MG63 (cell line): Measurements from ENCODE around the gene MAPKAPK2. TPM values are rescaled to one million over a fixed set of nuclear protein-coding genes. Genes with fewer than 3 reads are reported as not detected.
A peak's percentile ranks its signal among the peaks of the same experiment; 100 is the strongest.
"Not testable (repeated sequence)": the region's sequence is repeated elsewhere in the genome, so short reads cannot be mapped to it uniquely, and the experiment has no call there.

Experiments
- DNase-seq: peaks from one replicate; pipeline ENCODE4 v3.0.0-alpha.2; 2020
- H3K27me3 ChIP-seq: fragments of 250-450 bp; sonication (Bioruptor Pico); 2 replicates; pipeline ENCODE4 v1.5.1; 2020; ENCODE audit warnings: mild to moderate bottlenecking, moderate library complexity
- H3K36me3 ChIP-seq: fragments of 250-450 bp; sonication (Bioruptor Pico); 2 replicates; pipeline ENCODE4 v1.5.1; 2020; ENCODE audit warnings: mild to moderate bottlenecking, moderate library complexity
- H3K4me3 ChIP-seq: fragments of 250-450 bp; sonication (Bioruptor Pico); 2 replicates; pipeline ENCODE4 v1.5.1; 2020; ENCODE audit warnings: mild to moderate bottlenecking, moderate library complexity
- H3K9me3 ChIP-seq: fragments of 250-450 bp; sonication (Bioruptor Pico); 2 replicates; pipeline ENCODE4 v1.5.1; 2020; ENCODE audit warnings: mild to moderate bottlenecking, moderate library complexity
- total RNA-seq: library from RNA; depleted of rRNA; stranded (reverse); fragments of >200 nt; shearing (Covaris generic); gene quantifications from 2 replicates; pipeline ENCODE4 v1.2.3, GENCODE V29; 2014; ENCODE audit warnings: low replicate concordance

Gene MAPKAPK2
- total RNA-seq, 1 experiment from 2014 or later: 32.3 TPM

- no peak for DNase-seq
- no peaks in the 10 kb centered on the region for H3K36me3 ChIP-seq
- peaks cover 4% of the 10 kb centered on the region for H3K9me3 ChIP-seq
- no peak overlapping the region for H3K4me3 ChIP-seq
- peaks cover 2% of the 10 kb centered on the region; the same call in 1 of the 2 replicates for H3K27me3 ChIP-seq
These were observed 73.0 kb downstream of the MAPKAPK2 start for GRCh38 chr1:206757524-206758266.

DNA sequence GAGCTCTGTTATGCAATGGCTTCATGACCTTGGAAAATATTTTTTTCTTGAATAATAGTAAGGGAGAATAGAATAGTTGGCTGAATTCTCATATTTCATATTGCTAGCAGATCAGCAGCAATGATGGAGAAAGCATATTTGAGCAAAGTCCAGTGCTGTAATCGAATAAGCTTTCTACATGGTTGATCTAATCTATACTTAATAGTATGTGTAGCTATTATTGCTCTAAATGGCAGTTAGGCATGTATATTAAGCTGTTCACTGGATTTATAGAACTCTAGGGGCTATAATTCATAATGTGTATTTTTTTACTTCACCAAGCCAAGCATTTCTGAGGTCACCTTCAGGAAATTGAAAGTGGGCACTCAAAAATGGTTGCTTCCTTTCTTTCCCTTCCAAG, 75.9 kb downstream of the MAPKAPK2 start:
- Histone ChIP-seq H3K36me3 (no peaks in the 10 kb centered on the region), H3K4me3 (no peak overlapping the region), H3K9me3 (no peaks in the 10 kb centered on the region), H3K27me3 (peaks cover 2% of the 10 kb centered on the region; the same call in 1 of the 2 replicates)
- DNase-seq: no peak

DNA sequence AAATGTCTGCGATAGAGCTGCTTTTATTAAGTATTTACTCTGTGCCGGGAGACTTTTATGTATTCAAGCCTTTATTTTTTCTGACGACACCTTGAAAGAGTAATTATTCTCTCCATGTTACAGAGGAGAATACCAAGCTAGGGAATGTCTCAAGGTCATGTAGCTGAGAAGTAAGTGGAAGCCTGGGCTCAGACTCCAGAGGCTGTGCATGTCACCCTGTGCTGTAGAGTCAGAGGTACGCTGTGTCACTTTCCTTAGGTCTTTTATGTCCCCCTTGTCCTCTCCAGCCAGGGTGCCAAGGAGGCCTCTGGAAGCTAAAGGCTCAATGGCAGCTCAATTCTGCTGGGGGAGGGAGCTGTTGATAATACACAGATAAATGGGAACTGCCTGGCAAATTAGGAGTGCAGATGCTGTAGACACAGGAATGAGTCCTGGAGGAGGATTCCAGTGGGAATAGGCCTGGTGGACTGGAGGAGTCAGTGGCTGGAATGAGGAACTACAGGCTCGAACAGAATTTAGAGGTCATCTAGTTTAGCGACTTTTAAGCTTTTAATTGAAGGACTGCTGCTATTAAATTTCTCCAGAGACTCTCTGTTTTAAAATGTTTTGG, 76.6 kb downstream of the MAPKAPK2 start:
- H3K27me3 ChIP-seq: peaks cover 2% of the 10 kb centered on the region; the same call in 1 of the 2 replicates
- no peaks in the 10 kb centered on the region for H3K36me3 ChIP-seq
- DNase-seq: no peak
- H3K4me3 ChIP-seq: no peak overlapping the region
- no peaks in the 10 kb centered on the region for H3K9me3 ChIP-seq

DNA sequence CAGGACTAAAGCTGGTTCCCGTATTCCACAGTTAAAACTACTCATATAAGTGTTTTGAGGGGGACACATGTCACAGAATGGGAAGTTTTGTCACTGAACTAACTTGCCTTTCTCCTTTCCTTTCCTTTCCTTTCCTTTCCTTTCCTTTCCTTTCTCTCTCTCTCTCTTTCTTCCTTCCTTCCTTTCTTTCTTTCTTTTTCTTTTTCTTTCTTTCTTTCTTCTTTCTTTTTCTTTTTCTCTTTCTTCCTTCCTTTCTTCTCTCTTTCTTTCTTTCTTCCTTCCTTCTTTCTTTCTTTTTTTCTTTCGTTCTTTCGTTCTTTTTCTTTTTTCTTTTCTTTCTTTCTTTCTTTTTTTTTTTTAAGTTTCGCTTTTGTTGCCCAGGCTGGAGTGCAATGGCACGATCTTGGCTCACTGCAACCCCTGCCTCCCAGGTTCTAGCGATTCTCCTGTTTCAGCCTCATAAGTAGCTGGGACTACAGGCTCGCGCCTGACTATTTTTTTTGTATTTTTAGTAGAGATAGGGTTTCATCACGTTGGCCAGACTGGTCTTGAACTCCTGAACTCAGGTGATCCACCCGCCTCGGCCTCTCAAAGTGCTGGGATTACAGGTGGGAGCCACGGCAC, 78.1 kb downstream of the MAPKAPK2 start:
- DNase-seq, H3K36me3 ChIP-seq, H3K27me3 ChIP-seq, H3K4me3 ChIP-seq, H3K9me3 ChIP-seq: not testable (repeated sequence)

DNA sequence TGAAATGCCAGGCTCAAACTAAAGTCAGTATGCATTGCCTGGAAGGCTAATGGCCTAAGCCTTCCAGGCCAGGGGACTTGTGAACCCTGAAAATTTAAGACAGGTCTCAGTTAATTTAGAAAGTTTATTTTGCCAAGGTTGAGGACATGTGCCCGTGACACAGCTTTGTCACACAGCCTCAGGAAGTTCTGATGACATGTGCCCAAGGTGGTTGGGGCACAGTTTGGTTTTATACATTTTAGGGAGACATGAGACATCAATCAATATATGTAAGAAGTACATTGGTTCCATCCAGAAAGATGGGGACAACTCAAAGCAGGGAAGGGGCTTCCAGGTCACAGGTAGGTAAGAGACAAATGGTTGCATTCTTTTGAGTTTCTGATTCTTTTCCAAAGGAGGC, 81.1 kb downstream of the MAPKAPK2 start:
- not testable (repeated sequence) for H3K27me3 ChIP-seq, H3K9me3 ChIP-seq, H3K4me3 ChIP-seq, H3K36me3 ChIP-seq, DNase-seq

- peak; percentile 63 for DNase-seq
- no peaks in the 10 kb centered on the region for H3K9me3 ChIP-seq
- H3K36me3 ChIP-seq: no peaks in the 10 kb centered on the region
- no peak overlapping the region for H3K4me3 ChIP-seq
- H3K27me3 ChIP-seq: no peaks in the 10 kb centered on the region; the same call in 1 of the 2 replicates
These were observed 81.6 kb downstream of the MAPKAPK2 start for GRCh38 chr1:206766251-206766856.

- Histone ChIP-seq H3K4me3 (no peak overlapping the region), H3K27me3 (peaks cover 3% of the 10 kb centered on the region), H3K9me3 (no peaks in the 10 kb centered on the region), H3K36me3 (no peaks in the 10 kb centered on the region)
- no peak for DNase-seq
These were observed 84.0 kb downstream of the MAPKAPK2 start for GRCh38 chr1:206768472-206769303.

- H3K36me3 ChIP-seq: no peaks in the 10 kb centered on the region
These were observed 84.6 kb downstream of the MAPKAPK2 start for GRCh38 chr1:206769304-206769731.

GRCh38 chr1:206770531-206771337, 86.0 kb downstream of the MAPKAPK2 start, which contains the start of gene IL19:
TSS of gene IL19 (plus strand) at chr1:206770773. CDS start at chr1:206836663, 65,890 bp downstream.
- peaks cover 3% of the 10 kb centered on the region for H3K27me3 ChIP-seq
- no peaks in the 10 kb centered on the region for H3K9me3 ChIP-seq
- H3K36me3 ChIP-seq: no peaks in the 10 kb centered on the region
- no peak for DNase-seq
- H3K4me3 ChIP-seq: no peak within 1 kb of the TSS

More at GRCh38 chr1:206769304-206769731, 84.6 kb downstream of the MAPKAPK2 start:
- H3K4me3 ChIP-seq: no peak overlapping the region
- no peaks in the 10 kb centered on the region for H3K9me3 ChIP-seq
- peaks cover 3% of the 10 kb centered on the region for H3K27me3 ChIP-seq
- no peak for DNase-seq

DNA sequence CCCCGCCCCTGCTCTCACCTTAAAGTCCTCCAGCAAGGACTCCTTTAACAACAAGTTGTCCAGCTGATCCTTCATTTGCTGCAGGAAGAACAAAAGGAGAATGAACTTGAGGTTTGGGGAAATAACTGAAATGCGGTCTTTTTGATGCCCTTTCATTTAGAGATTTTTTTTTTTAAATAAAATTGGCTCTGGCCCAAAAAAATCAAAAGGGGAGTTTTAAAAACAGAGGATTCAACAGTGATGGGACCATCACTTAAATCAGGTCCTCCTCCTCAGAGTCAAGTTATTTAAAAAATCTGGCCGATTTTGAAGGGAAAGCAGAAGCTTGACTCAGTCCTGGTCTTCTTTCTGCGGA, 86.6 kb downstream of the MAPKAPK2 start:
- Histone ChIP-seq H3K27me3 (peaks cover 6% of the 10 kb centered on the region), H3K4me3 (no peak overlapping the region), H3K36me3 (no peaks in the 10 kb centered on the region), H3K9me3 (no peaks in the 10 kb centered on the region)
- DNase-seq: no peak

- DNase-seq: no peak
- no peak within 1 kb of the TSS for H3K4me3 ChIP-seq
- peaks cover 6% of the 10 kb centered on the region for H3K27me3 ChIP-seq
- H3K9me3 ChIP-seq: no peaks in the 10 kb centered on the region
- no peaks in the 10 kb centered on the region for H3K36me3 ChIP-seq
These were observed 87.7 kb downstream of the MAPKAPK2 start, which contains the start of gene IL10 for GRCh38 chr1:206772243-206772937. TSS of gene IL10 (minus strand) at chr1:206772494. CDS start at chr1:206772435, 59 bp downstream.

DNA sequence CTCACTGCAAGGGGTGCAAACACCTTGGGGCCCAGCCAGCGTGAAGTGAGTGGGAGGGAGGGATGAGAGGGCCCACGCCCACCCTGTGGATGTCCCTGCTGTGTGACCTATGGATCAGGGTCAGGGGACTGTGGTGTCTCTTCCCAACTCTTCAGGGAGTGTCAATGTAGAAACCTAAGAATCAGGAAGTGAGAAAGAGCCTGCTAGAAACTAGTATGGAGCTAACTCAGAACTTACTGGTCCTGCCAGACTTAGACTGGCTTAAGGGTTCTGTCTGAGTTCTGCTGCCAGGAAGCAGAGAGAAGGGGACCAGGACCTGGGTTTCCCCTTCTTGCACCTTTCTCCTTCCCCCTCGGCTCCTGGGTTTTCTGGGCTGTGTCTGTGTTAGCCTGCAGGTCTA, 89.4 kb downstream of the MAPKAPK2 start:
- H3K9me3 ChIP-seq: no peaks in the 10 kb centered on the region
- H3K4me3 ChIP-seq: no peak overlapping the region
- H3K36me3 ChIP-seq: no peaks in the 10 kb centered on the region
- peaks cover 6% of the 10 kb centered on the region for H3K27me3 ChIP-seq
- DNase-seq: no peak

DNA sequence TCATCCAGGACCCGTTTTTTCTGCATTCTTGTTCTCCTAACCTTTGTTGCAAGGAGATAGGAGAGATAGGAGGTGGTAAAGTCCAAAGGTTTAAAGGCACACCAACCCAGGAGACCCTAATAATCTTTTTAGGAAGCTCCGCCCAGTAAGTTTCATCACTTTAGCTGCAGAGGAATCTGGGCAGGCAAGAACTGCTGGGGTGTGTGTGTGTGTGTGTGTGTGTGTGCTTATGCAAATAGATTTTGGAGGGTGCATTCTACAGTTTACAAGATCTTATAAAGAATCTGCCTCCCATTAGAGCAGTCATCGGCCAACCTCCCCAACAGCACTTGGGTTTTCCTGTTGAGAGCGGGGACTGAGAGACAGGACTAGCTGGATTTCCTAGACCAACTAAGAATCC, 91.5 kb downstream of the MAPKAPK2 start:
- Histone ChIP-seq H3K36me3 (no peaks in the 10 kb centered on the region), H3K27me3 (peaks cover 6% of the 10 kb centered on the region), H3K4me3 (no peak overlapping the region), H3K9me3 (no peaks in the 10 kb centered on the region)
- DNase-seq: no peak

DNA sequence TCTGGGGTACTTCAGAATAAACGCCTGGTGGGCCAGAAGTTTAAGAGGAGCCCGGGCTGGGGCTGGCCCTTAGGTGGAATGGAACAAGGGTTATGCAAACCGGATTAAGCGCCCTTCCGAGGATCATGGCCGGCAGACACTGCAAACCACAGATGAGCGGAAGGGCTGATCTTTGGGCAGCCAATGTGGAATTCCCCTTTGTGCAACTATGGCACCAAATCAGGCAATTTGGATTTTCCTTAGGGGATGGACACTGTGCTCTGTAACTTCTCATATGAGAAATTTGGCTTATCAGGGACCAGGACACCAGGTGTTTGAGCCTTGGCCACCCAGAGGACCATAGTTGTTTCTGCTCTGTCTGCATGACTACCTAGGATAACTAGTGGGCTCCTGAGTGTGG, 93.3 kb downstream of the MAPKAPK2 start:
- Histone ChIP-seq H3K27me3 (peaks cover 2% of the 10 kb centered on the region; the same call in 1 of the 2 replicates), H3K36me3 (no peaks in the 10 kb centered on the region), H3K4me3 (no peak overlapping the region), H3K9me3 (no peaks in the 10 kb centered on the region)
- DNase-seq: no peak

- H3K36me3 ChIP-seq, H3K9me3 ChIP-seq, H3K4me3 ChIP-seq, H3K27me3 ChIP-seq, DNase-seq: not testable (repeated sequence)
These were observed 94.2 kb downstream of the MAPKAPK2 start for GRCh38 chr1:206778911-206779310.
